GM06990 (cell line): ENCODE results near the gene PCSK7.

ENCODE experiments used
- DNase-seq: peaks from one replicate; pipeline ENCODE4 v3.0.0-alpha.2; 2011; ENCODE audit not compliant: insufficient read length; ENCODE audit errors: extremely low read depth
- H3K27me3 ChIP-seq: replicated peaks from 2 replicates; pipeline ENCODE4 v1.6.0; 2011; ENCODE audit warnings: low read length; ENCODE audit not compliant: control insufficient read depth, insufficient read depth
- H3K36me3 ChIP-seq: 2 replicates; pipeline ENCODE4 v1.5.1; 2011; ENCODE audit warnings: low read length; ENCODE audit not compliant: control insufficient read depth, insufficient read depth
- H3K4me3 ChIP-seq: replicated peaks from 2 replicates; pipeline ENCODE4 v1.5.1; 2011; ENCODE audit warnings: low read depth, mild to moderate bottlenecking, control low read depth, low read length
- CTCF ChIP-seq: IDR thresholded peaks from 2 replicates; pipeline ENCODE4 v1.5.1; 2011; ENCODE audit warnings: low read length, control low read depth, mild to moderate bottlenecking, inconsistent platforms; ENCODE audit not compliant: insufficient read depth, poor library complexity, severe bottlenecking

Gene PCSK7

GRCh38 chr11:117200813-117201657, 30.8 kb downstream of the PCSK7 start:
- no peak for TF ChIP-seq CTCF
- no peak overlapping the region for H3K4me3 ChIP-seq
- H3K27me3 ChIP-seq = no peaks in the 10 kb centered on the region

GRCh38 chr11:117199916-117200812, 31.7 kb downstream of the PCSK7 start:
- Histone ChIP-seq H3K36me3 (peaks cover 15% of the 10 kb centered on the region), H3K27me3 (no peaks in the 10 kb centered on the region), H3K4me3 (no peak overlapping the region)
- DNase-seq = no peak
- no peak for TF ChIP-seq CTCF

More at GRCh38 chr11:117200813-117201657, 30.8 kb downstream of the PCSK7 start:
- DNase-seq = no peak
- H3K36me3 ChIP-seq = peaks cover 16% of the 10 kb centered on the region

- Histone ChIP-seq H3K27me3 (no peaks in the 10 kb centered on the region), H3K36me3 (peaks cover 12% of the 10 kb centered on the region), H3K4me3 (no peak within 1 kb of the TSS)
- no peak for TF ChIP-seq CTCF
- no peak for DNase-seq
Observed at GRCh38 chr11:117199053-117199915, 32.6 kb downstream of the PCSK7 start, which contains the start of gene TAGLN. TAGLN (plus strand) TSS chr11:117199370; CDS start chr11:117203014, 3,644 bp downstream.

- DNase-seq = no peak
- Histone ChIP-seq H3K36me3 (peaks cover 10% of the 10 kb centered on the region), H3K4me3 (no peak overlapping the region), H3K27me3 (no peaks in the 10 kb centered on the region)
- no peak for TF ChIP-seq CTCF
Observed at GRCh38 chr11:117198613-117199012, 33.3 kb downstream of the PCSK7 start.
